NCI-H748 treated with DMSO at 0.1 percent for 48 hours (cell line): ENCODE measurements around the gene GSN.

Source experiments
- DNase-seq: peaks from one replicate; lab custom pipeline; 2025; lab: John Stamatoyannopoulos, UW

GSN gene

DNA sequence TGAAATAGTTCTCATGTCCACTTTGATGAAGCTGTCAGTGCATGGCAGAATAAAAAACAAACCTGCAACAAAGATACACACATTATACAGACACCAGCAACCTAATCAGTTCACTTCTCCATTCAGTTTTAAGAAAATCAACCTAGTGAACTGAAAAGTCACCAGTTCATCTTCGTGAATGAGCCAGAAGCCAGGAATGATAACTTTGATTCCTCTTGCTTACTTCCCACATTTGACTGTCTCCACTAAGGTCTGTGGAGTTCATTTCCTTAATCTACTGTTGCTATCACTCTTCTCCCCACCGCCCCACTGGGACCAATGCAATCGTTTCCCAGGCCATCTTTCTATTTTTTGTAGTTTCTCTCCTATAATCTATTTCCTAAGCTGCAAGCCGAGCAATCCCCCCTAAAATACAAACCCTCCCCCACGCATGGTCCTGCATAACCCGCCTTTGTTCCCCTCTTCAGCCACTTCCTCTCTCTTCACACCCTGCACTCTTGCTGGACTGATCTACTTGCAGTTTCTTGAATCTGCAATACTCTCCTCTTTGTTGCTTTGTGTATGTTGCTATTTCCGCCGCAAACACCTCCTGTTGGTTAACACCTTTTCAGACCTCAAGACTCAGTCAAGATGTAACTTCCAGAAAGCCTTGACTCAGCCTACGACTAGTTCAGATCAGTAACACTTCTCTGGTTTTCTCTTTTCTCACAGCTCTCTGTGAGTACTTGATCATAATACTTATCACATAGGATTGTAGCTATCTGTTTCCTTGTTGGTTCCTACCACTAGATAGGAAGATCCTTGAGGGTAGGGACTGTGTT is 85.5 kb downstream of the GSN start:
- no peak for DNase-seq

DNA sequence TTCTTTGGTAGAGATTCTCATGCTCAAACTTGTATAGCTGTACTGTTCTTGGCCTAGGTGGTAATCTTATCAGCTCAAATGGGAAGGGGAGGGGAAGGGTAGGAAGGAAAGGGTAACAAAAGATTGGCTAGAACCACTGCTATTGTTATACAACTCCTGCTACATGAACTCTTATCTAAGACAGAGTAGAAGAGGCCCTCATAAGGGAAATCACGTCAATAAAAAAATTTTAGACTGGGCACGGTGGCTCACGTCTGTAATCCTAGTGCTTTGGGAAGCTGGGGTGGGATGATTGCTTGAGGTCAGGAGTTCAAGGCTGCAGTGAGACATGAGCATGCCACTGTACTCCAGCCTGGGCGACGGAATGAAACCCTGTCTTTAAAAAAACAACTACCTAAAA is 86.2 kb downstream of the GSN start:
- no peak for DNase-seq

DNA sequence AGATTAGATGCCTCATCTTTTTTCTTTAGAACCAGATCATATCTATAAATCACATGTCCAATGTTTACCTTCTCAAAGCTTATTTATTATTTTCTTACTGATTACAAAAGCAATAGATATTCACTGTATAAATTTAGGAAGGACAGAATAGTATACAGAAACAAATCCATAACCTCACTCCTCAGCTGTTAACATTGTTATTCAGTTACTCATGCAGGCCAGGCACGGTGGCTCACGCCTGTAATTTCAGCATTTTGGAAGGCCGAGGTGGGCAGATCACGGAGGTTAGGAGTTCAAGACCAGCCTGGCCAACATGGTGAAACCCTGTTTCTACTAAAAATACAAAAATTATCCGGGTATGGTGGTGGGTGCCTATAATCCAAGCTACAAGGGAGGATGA is 86.8 kb downstream of the GSN start:
- no peak for DNase-seq

DNA sequence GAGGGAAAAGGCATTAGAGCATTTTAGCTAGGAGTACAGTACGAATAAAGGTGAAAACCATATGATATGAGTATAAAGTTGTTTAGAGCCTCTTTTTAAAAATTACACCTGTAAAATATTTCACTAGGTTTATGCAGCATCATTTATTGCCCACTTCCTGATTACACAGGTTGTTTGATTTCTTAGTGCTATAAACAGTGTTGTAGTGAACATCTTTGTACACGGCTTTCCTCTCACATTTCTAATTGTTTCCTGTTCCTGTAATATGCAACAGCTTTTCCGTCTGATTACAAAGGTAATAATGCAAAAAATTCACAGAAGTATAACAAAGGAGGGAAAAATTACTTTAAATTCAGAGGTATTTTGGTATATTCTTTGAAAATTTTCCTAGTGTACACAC is 89.0 kb downstream of the GSN start:
- no peak for DNase-seq

DNA sequence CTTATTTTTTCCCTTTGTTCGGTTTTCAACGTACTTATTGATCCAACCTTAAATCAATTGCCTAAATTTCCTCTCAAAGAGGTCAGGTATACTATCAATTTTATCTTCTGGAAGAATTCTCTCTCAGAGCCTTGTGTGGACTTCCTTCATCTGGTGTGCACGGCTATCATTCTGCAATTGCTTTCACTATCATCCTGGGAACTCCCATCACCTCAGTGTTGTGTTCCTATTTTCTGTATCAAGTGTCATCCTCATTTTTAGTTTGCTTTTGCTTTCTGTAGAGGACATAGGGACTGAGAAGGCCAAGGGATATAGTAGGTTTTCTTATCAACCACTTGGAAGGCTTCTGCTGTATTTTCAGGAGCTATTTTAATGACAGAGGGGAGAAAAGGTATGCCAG is 90.8 kb downstream of the GSN start:
- no peak for DNase-seq

GRCh38 chr9:121359351-121360294 is 91.7 kb downstream of the GSN start:
- DNase-seq: no peak

DNA sequence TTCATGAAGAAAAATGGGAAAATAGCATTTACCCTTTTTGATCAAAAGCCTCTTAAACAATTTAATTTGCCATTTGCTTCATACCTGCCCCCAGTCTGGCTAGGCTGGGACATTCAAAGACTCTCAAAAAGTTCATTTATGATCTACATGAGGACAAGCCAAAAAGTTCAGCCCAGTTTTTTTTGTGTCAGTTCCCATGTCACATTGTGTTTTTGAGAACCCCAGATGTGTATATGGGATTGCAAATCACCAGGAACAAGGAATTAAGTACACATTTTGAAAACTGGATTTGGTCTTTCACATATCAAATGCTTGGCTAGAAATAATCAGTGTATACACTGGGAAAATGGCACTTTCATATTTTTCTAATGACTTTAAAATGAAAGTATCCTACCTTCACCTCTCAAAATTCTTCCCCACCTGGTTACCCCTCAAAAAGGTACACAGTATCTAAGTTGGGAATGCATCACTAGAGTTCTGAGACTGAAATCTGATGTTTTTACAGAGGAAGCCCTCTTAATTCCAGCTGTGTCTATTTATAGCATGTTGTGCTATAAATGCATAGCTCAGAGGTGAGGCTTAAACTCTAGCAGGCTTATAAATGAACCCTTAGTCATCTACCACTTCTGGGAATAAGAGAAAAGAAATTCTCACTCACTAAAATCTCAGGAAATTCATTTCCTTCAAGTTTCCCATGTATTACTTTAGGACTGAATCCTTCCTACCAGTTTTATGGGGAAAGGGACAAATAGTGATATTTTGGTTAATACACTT is 92.8 kb downstream of the GSN start:
- DNase-seq: no peak

- DNase-seq: no peak
Observed at GRCh38 chr9:121362813-121363621, 95.1 kb downstream of the GSN start.

DNA sequence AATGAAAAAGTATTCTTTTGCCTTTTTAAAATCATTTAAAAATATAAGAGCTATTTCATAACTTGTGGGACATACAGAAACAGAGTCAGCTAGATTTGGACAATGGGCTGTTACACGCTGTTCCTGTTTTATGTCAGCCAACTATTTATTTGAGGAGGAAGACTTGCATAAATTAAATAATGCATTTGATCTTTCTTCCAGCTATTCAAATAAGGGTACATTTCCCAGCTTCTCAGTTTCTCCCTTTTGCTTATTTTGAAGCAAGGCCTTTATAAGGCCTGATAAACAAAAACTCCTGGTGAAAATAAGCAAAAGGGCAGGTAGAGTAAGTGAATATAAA is 95.6 kb downstream of the GSN start:
- DNase-seq: no peak

DNA sequence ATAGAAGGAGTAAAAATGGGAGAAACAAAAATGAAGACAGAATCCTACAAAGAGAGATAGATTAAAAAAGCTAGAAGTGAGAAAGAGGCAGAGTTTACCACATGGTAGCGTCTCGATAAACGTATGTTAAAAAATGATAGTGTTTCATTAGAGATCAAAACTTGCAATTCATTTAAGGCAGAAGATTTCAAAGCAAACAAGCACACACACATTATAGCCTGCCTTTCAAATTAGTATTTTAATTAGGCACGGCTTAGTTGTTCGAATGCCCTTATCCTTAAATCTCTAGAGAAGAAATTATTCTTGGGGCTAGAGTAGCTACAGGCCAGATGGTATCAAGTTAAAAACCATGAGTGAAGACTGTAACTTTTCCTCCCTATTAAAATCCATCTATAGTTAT is 96.1 kb downstream of the GSN start:
- DNase-seq: no peak

DNA sequence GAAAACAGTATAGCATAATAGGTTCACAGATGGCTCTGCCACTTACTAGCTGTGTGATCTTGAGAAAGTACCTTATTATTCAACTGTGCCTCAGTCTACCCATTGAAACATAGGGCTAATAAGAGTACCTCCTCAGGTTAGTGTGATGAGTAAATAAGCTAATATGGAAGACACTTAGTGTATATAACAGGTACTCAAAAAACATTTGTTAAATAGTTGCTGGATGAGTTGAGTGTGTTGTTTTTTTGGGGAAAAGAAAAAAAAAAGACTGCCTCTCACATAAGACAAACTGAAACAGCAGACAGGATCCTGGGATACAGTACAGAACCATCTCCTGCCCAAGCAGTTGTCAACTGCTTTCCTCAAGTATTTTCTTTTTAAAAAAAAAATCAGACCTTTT is 96.9 kb downstream of the GSN start:
- DNase-seq: no peak

DNA sequence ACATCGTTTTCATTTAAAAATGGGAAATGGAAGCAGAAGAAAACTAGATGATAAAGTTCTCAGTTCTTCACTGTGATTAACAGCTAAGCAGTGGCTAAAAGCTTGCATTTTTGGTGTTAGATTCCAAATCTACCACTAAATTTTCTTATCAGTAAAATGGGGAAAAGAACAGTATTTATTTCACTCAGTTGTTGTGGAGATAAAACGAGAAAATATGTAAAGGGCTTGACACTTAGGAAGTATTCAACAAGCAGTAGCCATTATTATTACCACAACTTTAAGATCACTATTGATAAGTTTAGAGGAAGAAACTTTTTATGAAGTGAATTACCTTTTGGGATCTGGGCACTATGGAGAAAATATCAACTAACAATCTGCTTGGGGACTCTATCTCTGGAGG is 97.6 kb downstream of the GSN start:
- DNase-seq: no peak

GRCh38 chr9:121366611-121367192 is 98.7 kb downstream of the GSN start:
- no peak for DNase-seq

DNA sequence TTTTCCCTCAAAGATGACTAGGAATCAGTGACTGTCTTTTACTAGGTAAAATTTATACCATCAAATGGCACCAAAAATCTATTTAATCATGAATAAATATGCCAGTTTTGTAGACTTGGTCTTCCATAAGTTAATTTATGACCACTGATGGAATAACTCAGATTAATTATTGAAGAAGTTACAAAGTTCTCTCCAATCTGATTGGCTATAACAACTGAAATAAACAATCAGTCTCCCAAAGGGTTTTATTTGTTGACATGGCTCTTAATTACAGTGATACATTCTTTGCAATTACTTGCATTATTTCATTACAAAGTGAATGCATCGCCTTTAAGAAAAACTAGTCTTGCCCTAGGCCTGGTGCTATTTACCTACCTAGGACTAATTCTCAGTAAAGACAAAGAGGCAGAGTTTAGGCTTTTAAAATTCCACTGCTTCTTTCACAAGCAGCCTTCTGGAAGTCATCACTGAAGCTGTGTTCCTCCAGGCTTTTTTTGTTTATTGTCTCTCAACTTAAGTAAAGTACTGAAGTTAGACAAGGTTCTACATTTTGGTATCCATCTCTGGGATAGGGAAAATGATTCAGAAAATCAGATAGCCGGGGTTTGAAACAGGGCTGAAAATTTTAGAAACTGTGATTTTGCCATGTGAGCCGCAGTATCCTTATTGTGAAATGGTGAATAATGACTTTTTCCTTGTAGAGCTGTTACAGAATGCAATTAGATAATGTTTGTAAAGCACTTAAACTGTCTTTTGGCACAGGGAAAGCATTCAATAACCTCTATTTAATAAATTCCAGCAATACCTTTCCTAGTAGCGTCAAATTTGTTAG is 99.6 kb downstream of the GSN start:
- no peak for DNase-seq

GRCh38 chr9:121368138-121368522 is 100.2 kb downstream of the GSN start:
- no peak for DNase-seq

DNA sequence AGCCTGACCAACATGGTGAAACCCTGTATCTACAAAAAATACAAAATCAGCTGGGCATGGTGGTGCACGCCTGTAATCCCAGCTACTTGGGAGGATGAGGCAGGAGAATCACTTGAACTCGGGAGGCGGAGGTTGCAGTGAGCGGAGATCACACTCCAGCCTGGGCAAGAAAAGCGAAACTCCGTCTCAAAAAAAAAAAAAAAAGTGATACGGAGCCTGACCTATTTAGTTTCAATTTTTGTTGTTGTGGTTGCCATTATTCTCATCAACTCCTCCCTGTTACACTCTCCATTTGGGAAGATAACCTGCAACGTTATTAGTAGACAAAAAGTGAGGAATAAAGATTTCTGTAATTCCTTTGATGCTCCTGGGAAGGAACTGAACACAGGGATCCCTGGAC is 100.8 kb downstream of the GSN start:
- no peak for DNase-seq

DNA sequence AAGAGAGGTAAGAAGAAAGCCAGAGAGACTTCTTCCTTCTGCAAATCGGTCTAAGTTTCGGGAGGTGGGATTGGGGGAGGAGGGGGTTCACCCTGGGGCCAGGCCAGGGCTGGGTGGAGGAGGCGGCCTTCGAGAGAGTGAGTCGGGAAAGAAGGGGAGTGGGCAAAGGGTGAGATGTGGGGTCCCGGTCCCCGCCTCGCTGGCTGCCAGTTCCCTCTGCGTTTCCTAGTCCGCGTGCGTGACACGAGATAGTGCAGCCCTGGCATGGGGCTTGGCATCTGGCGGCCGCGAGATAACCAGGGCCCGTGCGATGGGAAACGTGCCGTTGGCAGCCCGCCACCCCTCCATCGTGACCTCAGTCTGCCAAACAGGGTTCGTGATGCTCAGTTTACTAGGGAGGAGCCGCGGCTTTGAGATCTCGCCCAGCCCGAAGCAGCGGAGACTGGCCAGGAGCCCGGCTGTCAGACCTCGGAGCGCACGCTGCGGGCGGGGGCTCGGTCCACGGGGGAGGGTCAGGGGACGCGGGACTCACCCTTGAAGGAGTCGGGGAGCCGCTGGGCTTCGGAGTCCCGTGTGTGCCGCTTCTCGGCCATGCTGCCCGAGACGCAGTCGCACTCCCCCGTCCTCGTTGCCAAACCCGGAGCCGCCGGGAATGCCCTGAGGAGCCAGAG is 101.8 kb downstream of the GSN start, which contains the start of gene STOM:
Gene STOM (minus strand): TSS at position 656 of the 671 bp plus-strand sequence. CDS start 63 bp downstream, at position 593.
- no peak for DNase-seq

- DNase-seq: no peak
Observed at GRCh38 chr9:121371495-121372061, 103.6 kb downstream of the GSN start.
